ENCODE results near the gene SH3D21.

SH3D21 gene

DNA sequence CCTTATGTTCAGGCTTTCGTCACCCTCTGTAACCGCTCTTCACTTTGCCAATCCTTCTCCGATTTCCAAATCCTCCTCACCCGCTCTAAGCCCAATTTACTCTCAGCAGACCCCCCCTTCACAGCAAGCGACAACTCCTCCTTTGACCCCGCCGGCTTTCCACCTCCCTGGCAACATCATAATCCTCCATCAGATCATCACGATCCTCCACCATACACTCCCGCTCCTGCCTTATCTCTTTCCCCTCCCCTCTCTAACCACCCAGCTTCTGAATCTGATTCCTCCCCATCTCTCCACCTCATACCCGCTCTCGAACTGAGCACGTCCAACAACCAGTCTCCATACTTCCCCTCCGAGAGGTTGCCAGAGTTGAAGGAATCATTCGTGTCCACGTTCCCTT lies 24.8 kb downstream of the SH3D21 start:
- no peak for DNase-seq

- no peak for DNase-seq
These were observed 31.7 kb downstream of the SH3D21 start for GRCh38 chr1:36337830-36338229.

DNA sequence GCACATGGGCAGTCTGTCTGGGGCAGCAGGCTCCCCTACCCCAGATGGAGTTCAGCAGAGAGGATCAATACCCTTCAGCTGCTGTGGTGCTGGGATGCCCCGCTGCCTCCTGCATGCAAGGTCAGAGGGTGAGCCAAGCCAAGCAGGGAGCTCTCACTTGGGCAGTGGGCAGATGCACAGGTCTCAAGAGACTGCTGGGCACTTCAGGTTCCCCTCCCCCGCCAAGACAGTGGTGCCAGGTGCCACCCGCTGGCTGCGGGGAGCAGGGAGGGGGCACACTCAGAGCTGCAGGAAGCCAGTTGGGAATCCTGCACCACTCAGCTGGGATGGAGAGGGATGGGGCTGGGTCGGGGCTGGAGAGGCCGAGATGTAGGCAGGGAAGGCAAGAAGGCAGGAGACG lies 33.0 kb downstream of the SH3D21 start:
- DNase-seq = no peak

- DNase-seq = no peak
These were observed 33.4 kb downstream of the SH3D21 start for GRCh38 chr1:36339615-36340014.

GRCh38 chr1:36341626-36342320 lies 35.6 kb downstream of the SH3D21 start:
- no peak for DNase-seq

GRCh38 chr1:36342426-36343185 lies 36.4 kb downstream of the SH3D21 start:
- DNase-seq = no peak

- DNase-seq = no peak
These were observed 37.7 kb downstream of the SH3D21 start for GRCh38 chr1:36343651-36344394.

DNA sequence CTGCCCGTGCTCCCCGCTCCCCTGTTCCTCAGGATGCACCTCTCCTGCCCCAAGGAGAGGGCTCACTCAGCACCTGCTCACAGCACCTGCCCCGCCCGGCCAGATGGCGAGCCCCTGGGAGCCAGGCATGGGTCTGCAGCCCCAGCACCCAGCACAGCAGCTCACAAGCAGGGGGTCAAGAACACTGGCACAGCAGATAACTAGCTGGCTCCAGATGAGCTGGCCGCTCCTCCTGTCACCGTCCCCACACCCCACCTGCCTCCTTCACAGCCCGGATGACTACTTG lies 38.2 kb downstream of the SH3D21 start:
- DNase-seq = no peak

DNA sequence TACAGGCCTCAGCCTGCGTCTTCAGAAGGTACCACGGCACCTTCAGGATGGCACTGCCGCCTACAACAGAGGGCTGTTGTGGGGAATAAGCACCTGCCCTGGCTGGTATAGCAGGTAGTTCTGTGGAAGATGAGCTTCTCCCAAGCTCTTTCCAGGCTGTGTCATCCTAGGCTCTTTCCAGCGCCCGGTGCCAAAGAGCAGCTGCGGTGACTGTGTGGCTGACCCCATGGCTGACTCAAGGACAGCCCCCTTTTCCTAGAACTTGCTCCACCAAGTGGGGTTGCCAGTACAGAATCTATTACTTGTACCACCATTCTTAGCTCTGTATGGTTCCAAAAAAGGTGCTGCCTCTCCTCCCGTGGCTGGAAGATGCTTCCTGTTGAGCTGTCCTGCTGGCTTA lies 39.2 kb downstream of the SH3D21 start:
- DNase-seq = no peak

- DNase-seq = no peak
These were observed 40.7 kb downstream of the SH3D21 start for GRCh38 chr1:36346741-36347370.

DNA sequence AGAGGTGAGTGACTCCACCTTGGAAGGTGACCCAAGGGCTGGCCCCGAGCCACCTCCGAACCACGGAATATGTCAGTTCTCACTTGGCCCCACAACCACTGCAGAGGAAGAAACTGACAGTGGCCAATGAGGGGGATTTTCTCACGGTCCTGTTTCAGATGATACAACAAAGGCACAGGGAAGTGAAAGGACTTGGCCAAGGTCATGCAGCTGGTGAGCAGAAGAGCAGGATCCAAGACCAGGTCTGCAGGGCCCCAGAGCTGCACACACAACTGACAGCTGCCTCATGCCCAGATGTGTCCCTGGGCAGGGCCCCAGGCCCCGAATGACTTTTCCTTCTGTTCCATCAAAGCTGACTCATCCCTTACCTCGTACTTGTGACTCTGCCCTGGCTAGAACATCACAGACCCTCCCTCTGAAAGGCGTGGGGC lies 43.1 kb downstream of the SH3D21 start:
- DNase-seq = no peak

GRCh38 chr1:36349839-36350238 lies 43.7 kb downstream of the SH3D21 start:
- no peak for DNase-seq

- DNase-seq = no peak
These were observed 44.6 kb downstream of the SH3D21 start for GRCh38 chr1:36350659-36351226.

- DNase-seq = peak; percentile 77
These were observed 45.2 kb downstream of the SH3D21 start for GRCh38 chr1:36351227-36351977.

DNA sequence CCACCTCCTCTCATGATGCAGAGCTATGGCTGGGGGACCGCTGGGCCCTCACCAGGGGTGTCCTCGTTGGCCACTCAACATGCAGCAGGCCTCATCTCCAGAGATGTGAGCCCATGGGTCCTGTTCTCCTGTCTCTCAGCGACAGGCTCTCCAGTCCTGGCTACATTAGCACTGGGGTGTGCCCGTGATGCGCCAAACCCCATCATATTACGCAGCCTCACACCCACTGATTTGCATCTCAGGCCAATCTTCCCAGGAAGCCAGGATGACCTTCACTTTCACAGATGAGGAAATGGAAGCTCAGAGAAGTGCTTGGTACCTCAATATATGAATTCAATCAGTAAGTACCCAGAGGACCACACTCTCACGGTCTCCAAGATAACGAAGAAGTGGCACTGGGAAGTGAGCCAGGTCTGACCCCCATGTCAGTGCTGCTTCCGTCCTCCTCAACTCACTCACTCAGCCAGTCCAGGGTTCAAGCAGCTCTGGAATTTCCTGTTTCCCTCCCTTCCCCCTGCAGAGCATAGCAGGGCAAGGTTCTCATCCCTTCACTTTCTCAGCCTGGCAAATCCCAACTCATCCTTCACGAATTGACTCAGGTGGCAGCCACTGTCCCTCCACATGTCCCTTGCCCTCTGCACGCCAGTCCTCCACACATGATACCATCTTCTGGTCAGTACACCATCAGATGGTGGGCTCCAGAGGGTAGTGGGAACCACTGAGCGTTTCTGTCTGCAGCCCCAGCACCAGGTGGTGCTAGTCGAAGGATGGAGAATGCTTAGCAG lies 46.1 kb downstream of the SH3D21 start:
- no peak for DNase-seq

GRCh38 chr1:36352910-36353878 lies 47.0 kb downstream of the SH3D21 start:
- DNase-seq = no peak

GRCh38 chr1:36354486-36354885 lies 48.3 kb downstream of the SH3D21 start:
- no peak for DNase-seq

- DNase-seq = no peak
These were observed 49.6 kb downstream of the SH3D21 start for GRCh38 chr1:36355811-36356210.

GRCh38 chr1:36358514-36359084 lies 52.4 kb downstream of the SH3D21 start:
- DNase-seq = no peak

GRCh38 chr1:36359383-36359782 lies 53.2 kb downstream of the SH3D21 start:
- peak; percentile 32 for DNase-seq

All from DMS79 (cell line).